ENCODE measurements around the gene SPAG16. TPM values are rescaled to one million over a fixed set of nuclear protein-coding genes. Genes with fewer than 3 reads are reported as not detected.

SPAG16 gene
- total and polyA plus RNA-seq, 11 donors = 9.8 to 26.1 (median 15.2) TPM

DNA sequence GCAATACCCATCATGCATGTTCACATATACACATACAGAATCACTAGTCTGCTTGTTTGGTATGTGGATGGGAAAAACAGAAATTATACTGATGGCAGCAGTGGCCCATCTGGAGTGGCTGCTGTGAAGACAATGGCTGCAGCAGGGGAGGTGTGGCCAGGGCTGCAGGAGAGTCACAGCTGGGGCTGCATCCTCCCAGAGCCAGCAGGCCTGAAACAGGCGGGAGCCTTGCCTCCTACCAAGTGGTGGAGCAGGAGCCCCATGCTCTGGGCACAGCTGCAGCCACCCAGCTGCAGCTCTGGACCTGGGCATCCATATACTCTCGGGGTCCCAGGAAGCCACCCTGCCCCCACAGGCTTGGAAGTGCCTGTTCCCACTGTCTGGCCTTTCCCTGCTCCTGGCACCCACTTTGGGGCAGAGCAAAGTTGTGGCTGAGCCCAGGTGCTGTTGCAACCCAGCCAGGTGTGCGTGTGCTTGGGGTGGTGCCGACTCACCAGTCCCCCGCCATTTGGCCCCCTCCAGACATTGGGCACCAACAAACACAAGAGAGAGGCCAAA, 136.6 kb downstream of the SPAG16 start:
- H3K36me3 ChIP-seq = no peaks in the 10 kb centered on the region
- intact Hi-C loops (cut with DNase I) = no loop called here
- H3K4me3 ChIP-seq = no peak overlapping the region
- no peak overlapping the region for H3K27ac ChIP-seq
- peaks cover 0 to 3% (median 0%) of the 10 kb centered on the region in 12 donors for H3K9me3 ChIP-seq
- DNase-seq (no peak), ATAC-seq (no peak)
- no peaks in the 10 kb centered on the region for H3K4me1 ChIP-seq
- no peaks in the 10 kb centered on the region for H3K27me3 ChIP-seq
- 84 to 91% (median 86%) methylated on average over 3 to 5 of the region's 5 CpGs for WGBS, 4 donors
- TF ChIP-seq CTCF (IDR thresholded peaks at IDR 0.05) = no peak
- TF ChIP-seq POLR2A (IDR thresholded peaks at IDR 0.05) = no peak

DNA sequence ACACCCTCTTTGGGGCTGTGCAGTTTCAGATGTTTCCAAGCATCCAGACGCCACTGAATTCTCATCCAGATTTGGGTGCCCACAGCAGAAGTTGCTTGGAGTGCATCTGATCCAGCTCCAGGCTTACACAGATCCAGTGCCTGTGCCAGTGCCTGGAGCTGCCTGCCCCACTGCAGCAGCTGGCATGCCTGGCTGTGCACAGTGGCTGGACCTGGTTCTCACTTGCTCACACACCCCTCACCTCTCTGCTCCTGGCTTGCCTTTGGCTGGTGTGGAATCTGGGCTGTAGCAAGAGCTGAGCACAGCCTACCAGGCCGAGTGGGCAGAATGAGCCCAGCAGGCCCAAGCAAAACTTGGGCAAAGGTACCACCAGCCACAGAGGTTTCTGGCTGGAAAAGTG, 137.9 kb downstream of the SPAG16 start:
- no peak for DNase-seq
- Histone ChIP-seq H3K36me3 (no peaks in the 10 kb centered on the region), H3K4me1 (no peaks in the 10 kb centered on the region), H3K27ac (no peak overlapping the region), H3K4me3 (no peak overlapping the region), H3K27me3 (no peaks in the 10 kb centered on the region), H3K9me3 (peaks cover 0 to 6% (median 0%) of the 10 kb centered on the region in 12 donors)
- WGBS, 4 donors = 64 to 85% (median 79%) methylated on average over 2 of the region's 2 CpGs
- intact Hi-C loops (cut with DNase I) = no loop called here
- ATAC-seq = no peak
- TF ChIP-seq POLR2A (IDR thresholded peaks at IDR 0.05) = no peak
- no peak for TF ChIP-seq CTCF (IDR thresholded peaks at IDR 0.05)

- Histone ChIP-seq H3K9me3 (peaks cover 0 to 20% (median 8%) of the 10 kb centered on the region in 12 donors), H3K4me1 (no peaks in the 10 kb centered on the region), H3K36me3 (no peaks in the 10 kb centered on the region), H3K27ac (no peak overlapping the region), H3K4me3 (no peak overlapping the region), H3K27me3 (no peaks in the 10 kb centered on the region)
- DNase-seq (no peak), ATAC-seq (no peak)
- 58 to 76% (median 65%) methylated on average over 1 of the region's 1 CpG for WGBS, 4 donors
- intact Hi-C loops (cut with DNase I) = no loop called here
- no peak for TF ChIP-seq CTCF (IDR thresholded peaks at IDR 0.05)
- no peak for TF ChIP-seq POLR2A (IDR thresholded peaks at IDR 0.05)
Measured at GRCh38 chr2:213425618-213426017, 141.4 kb downstream of the SPAG16 start.

DNA sequence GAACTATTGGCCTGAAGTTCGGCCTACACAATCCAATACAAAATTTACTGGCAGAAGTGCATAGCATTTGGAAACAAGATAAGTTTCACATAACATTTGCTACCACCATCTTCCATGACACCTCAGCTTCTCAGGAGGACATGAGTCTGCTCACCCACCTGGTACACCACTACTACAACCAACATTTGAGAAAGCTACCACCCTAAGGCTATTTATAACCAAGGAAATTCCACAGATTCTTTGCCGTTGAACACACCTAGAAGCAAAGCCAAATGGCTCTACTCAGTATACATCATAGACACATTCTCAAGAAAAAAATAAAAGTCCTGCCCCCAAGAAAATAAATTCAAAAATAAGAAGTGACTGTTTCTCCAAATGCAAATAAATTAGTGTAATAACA, 145.3 kb downstream of the SPAG16 start:
- Histone ChIP-seq H3K9me3 (peaks cover 0 to 30% (median 9%) of the 10 kb centered on the region in 12 donors), H3K4me3 (no peak overlapping the region), H3K27me3 (no peaks in the 10 kb centered on the region), H3K27ac (no peak overlapping the region), H3K36me3 (no peaks in the 10 kb centered on the region), H3K4me1 (no peaks in the 10 kb centered on the region)
- TF ChIP-seq CTCF (IDR thresholded peaks at IDR 0.05) (no peak), POLR2A (IDR thresholded peaks at IDR 0.05) (no peak)
- no peak for ATAC-seq
- WGBS, 4 donors = 53 to 61% (median 57%) methylated on average over 2 of the region's 2 CpGs
- intact Hi-C loops (cut with DNase I) = no loop called here
- no peak for DNase-seq

All from heart left ventricle (tissue), 16 donors.